DOHH2 (cell line): Measurements from ENCODE around the gene GLDN.

Experiments used
- CTCF ChIP-seq: fragments of 200-600 bp; sonication (generic); IDR thresholded peaks from one replicate; pipeline ENCODE4 v1.5.1; 2014; ENCODE audit warnings: antibody characterized with exemption, mild to moderate bottlenecking, low read depth, low read length; ENCODE audit not compliant: poor library complexity, severe bottlenecking
- EZH2phosphoT487 ChIP-seq: fragments of 200-600 bp; sonication (generic); IDR thresholded peaks from 2 replicates; pipeline ENCODE4 v1.6.1; 2017; ENCODE audit warnings: borderline replicate concordance, mild to moderate bottlenecking, antibody characterized with exemption, low read length, moderate library complexity, mixed read lengths

- TF ChIP-seq CTCF (no peak), EZH2phosphoT487 (no peak)
Measured at GRCh38 chr15:51307325-51307724, 34.1 kb upstream of the GLDN start.
